HG02981 (cell line): Measurements from ENCODE around the gene OR5H2.

Experiments used
- ATAC-seq: cut with Tn5 transposase; IDR thresholded peaks from one replicate; pipeline ENCODE4 v1.9.1; 2021; ENCODE audit warnings: mild to moderate bottlenecking, moderate library complexity; ENCODE audit not compliant: unreplicated experiment

The OR5H2 gene

GRCh38 chr3:98329392-98330124 is 47.3 kb downstream of the OR5H2 start:
- peak; percentile 73 for ATAC-seq

- ATAC-seq = no peak
Measured at GRCh38 chr3:98331329-98331728, 49.0 kb downstream of the OR5H2 start.
